Measurements from ENCODE around the gene SLC25A24. TPM values are rescaled to one million over a fixed set of nuclear protein-coding genes. Genes with fewer than 3 reads are reported as not detected.
"Not testable (repeated sequence)": the region's sequence is repeated elsewhere in the genome, so short reads cannot be mapped to it uniquely, and the experiment has no call there.

Gene SLC25A24
- total and polyA plus RNA-seq, 2 experiments from 2014 or later, result 32.5 to 69.2 TPM

DNA sequence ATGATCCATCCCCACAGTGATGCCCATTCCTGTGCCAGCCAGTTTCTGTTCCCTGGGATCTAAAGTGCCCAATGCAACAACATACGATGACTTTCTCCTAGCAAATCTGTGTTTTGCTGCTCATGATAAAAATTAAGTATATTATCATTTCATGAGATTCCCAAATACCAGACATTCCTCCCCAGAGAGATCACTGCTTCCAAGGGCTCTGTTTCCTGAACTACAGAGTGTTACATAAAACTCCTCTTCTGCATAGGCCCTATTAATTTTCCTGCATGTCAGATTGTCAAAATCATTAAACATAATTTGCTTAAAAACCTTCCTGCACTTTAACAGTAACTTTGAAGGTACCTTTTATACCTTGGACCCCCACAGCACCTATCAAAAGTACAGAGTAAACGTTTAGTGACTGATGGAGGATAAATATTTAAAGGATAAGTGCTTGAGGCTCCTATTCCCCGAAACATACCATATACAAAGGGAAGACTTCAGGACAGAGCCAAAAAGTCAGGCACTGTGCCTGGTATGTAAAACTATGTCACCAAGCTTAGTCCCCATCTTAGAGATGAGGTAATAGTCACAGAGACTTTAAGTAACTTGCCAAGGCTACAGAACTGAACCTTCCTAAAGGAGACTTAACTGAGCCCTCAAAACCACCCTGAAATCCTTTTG, 50.2 kb downstream of the SLC25A24 start:
- H3K79me2 ChIP-seq, result no peaks in the 10 kb centered on the region
- no peak overlapping the region for H2AFZ ChIP-seq
- TF ChIP-seq, protein P1, sequence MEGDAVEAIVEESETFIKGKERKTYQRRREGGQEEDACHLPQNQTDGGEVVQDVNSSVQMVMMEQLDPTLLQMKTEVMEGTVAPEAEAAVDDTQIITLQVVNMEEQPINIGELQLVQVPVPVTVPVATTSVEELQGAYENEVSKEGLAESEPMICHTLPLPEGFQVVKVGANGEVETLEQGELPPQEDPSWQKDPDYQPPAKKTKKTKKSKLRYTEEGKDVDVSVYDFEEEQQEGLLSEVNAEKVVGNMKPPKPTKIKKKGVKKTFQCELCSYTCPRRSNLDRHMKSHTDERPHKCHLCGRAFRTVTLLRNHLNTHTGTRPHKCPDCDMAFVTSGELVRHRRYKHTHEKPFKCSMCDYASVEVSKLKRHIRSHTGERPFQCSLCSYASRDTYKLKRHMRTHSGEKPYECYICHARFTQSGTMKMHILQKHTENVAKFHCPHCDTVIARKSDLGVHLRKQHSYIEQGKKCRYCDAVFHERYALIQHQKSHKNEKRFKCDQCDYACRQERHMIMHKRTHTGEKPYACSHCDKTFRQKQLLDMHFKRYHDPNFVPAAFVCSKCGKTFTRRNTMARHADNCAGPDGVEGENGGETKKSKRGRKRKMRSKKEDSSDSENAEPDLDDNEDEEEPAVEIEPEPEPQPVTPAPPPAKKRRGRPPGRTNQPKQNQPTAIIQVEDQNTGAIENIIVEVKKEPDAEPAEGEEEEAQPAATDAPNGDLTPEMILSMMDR (IDR thresholded peaks at IDR 0.05; ENCODE audit: poor library complexity), result no peak
- TF ChIP-seq EZH2 (IDR thresholded peaks at IDR 0.05; ENCODE audit: borderline replicate concordance), result no peak
- H3K27me3 ChIP-seq, result no peaks in the 10 kb centered on the region
- no peak overlapping the region for H3K27ac ChIP-seq
- no peaks in the 10 kb centered on the region for H4K20me1 ChIP-seq (ENCODE audit: insufficient read depth, poor library complexity, severe bottlenecking)
- H3K4me2 ChIP-seq, result no peak overlapping the region
- no peaks in the 10 kb centered on the region for H3K36me3 ChIP-seq (replicated peaks; ENCODE audit: insufficient read depth, low read depth)
- 65% methylated on average over 3 of the region's 3 CpGs for WGBS (ENCODE audit: low lambda C conversion rate, missing lambda C conversion rate)
- no peak overlapping the region for H3K4me3 ChIP-seq
- no peaks in the 10 kb centered on the region for H3K9me2 ChIP-seq (replicated peaks; ENCODE audit: insufficient read depth)
- DNase-seq (ENCODE audit: low spot score), result no peak
- no peaks in the 10 kb centered on the region for H3K9me3 ChIP-seq (ENCODE audit: low read depth)
- no peaks in the 10 kb centered on the region for H3K4me1 ChIP-seq (ENCODE audit: insufficient read depth)

DNA sequence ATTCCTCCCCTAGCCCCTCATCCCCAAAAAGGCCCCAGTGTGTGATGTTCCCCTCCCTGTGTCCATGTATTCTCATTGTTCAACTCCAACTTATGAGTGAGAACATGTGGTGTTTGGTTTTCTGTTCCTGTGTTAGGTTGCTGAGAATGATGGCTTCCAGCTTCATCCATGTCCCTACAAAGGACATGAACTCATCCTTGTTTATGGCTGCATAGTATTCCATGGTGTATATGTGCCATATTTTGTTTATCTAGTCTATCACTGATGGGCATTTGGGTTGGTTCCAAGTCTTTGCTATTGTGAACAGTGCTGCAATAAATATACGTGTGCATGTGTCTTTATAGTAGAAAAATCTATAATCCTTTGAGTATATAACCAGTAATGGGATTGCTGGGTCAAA, 55.6 kb downstream of the SLC25A24 start:
- H3K9me2 ChIP-seq (replicated peaks; ENCODE audit: insufficient read depth); H3K36me3 ChIP-seq (replicated peaks; ENCODE audit: insufficient read depth, low read depth); DNase-seq (ENCODE audit: low spot score); H3K9me3 ChIP-seq (ENCODE audit: low read depth); H3K79me2 ChIP-seq; H4K20me1 ChIP-seq (ENCODE audit: insufficient read depth, poor library complexity, severe bottlenecking); H3K27ac ChIP-seq; H2AFZ ChIP-seq; H3K4me3 ChIP-seq; H3K27me3 ChIP-seq; H3K4me1 ChIP-seq (ENCODE audit: insufficient read depth); H3K4me2 ChIP-seq: not testable (repeated sequence)
- 86% methylated on average over 1 of the region's 1 CpG for WGBS (ENCODE audit: low lambda C conversion rate, missing lambda C conversion rate)

DNA sequence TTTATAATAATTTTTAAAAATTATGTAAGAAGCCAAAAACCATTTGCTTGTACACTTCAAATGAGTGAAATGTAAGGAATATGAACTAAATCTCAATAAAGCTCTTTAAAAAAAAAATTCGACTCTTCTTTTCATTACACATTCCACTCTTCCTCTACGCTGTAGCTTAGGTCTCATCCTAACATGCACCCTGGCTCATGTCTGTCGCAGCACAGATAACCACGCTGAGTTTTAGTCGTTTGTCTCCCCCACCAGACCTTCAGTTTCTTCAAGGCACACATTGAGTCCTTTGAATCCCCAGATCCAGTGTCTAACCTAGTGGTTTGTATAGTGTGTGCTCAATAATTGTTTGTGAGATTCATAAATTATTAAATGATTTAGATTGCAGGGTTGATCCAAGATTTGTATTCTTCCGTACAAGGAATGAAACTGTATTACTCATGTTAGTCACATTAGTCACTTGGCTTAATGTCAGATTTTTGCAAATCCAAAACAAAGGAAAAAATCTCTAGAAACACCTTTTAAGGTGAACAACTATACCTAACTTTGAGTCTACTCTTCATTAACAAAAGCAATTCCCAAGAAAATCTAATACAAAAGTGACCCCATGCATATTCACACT, 57.3 kb downstream of the SLC25A24 start:
- H3K27ac ChIP-seq, result no peak overlapping the region
- 95% methylated on average over 6 of the region's 6 CpGs for WGBS (ENCODE audit: low lambda C conversion rate, missing lambda C conversion rate)
- no peaks in the 10 kb centered on the region for H3K9me2 ChIP-seq (replicated peaks; ENCODE audit: insufficient read depth)
- H3K36me3 ChIP-seq (replicated peaks; ENCODE audit: insufficient read depth, low read depth), result no peaks in the 10 kb centered on the region
- no peak for DNase-seq (ENCODE audit: low spot score)
- H3K27me3 ChIP-seq, result no peaks in the 10 kb centered on the region
- H3K4me1 ChIP-seq (ENCODE audit: insufficient read depth), result no peaks in the 10 kb centered on the region
- H2AFZ ChIP-seq, result no peak overlapping the region
- no peaks in the 10 kb centered on the region for H3K9me3 ChIP-seq (ENCODE audit: low read depth)
- no peak overlapping the region for H3K4me2 ChIP-seq
- no peaks in the 10 kb centered on the region for H4K20me1 ChIP-seq (ENCODE audit: insufficient read depth, poor library complexity, severe bottlenecking)
- no peaks in the 10 kb centered on the region for H3K79me2 ChIP-seq
- TF ChIP-seq, protein P1 (IDR thresholded peaks at IDR 0.05; ENCODE audit: poor library complexity), result no peak
- no peak for TF ChIP-seq EZH2 (IDR thresholded peaks at IDR 0.05; ENCODE audit: borderline replicate concordance)
- no peak for TF ChIP-seq EZH2phosphoT487 (IDR thresholded peaks at IDR 0.05; ENCODE audit: low read depth, severe bottlenecking, unreplicated experiment)
- H3K4me3 ChIP-seq, result no peak overlapping the region

DNA sequence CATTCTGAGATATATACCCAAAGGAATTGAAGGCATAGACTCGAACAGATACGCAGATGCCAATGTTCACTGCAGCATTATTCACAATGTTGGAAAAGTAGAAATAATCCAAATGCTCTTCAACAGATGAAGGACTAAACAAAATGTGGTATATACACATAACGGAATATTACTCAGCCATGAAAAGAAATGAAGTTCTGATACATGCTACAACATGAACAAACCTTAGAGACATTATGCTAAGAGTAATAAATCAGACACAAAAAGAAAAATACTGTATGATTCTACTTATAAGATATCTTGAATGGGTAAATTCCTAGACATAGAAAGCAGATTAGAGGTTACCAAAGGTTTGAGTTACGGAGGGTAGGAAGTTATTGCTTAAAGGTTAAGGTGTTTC, 57.9 kb downstream of the SLC25A24 start:
- H3K36me3 ChIP-seq (replicated peaks; ENCODE audit: insufficient read depth, low read depth), result no peaks in the 10 kb centered on the region

More for the DNA sequence above, 57.9 kb downstream of the SLC25A24 start:
- no peak for DNase-seq (ENCODE audit: low spot score)
- H4K20me1 ChIP-seq (ENCODE audit: insufficient read depth, poor library complexity, severe bottlenecking), result no peaks in the 10 kb centered on the region
- H3K27me3 ChIP-seq, result no peaks in the 10 kb centered on the region
- no peak overlapping the region for H2AFZ ChIP-seq
- H3K9me3 ChIP-seq (ENCODE audit: low read depth), result no peaks in the 10 kb centered on the region
- TF ChIP-seq EZH2 (IDR thresholded peaks at IDR 0.05; ENCODE audit: borderline replicate concordance), result no peak
- TF ChIP-seq, protein P1 (IDR thresholded peaks at IDR 0.05; ENCODE audit: poor library complexity), result no peak
- no peak for TF ChIP-seq EZH2phosphoT487 (IDR thresholded peaks at IDR 0.05; ENCODE audit: low read depth, severe bottlenecking, unreplicated experiment)
- no peak overlapping the region for H3K4me2 ChIP-seq
- H3K79me2 ChIP-seq, result no peaks in the 10 kb centered on the region
- no peak overlapping the region for H3K4me3 ChIP-seq
- no peaks in the 10 kb centered on the region for H3K9me2 ChIP-seq (replicated peaks; ENCODE audit: insufficient read depth)
- H3K27ac ChIP-seq, result no peak overlapping the region
- WGBS (ENCODE audit: low lambda C conversion rate, missing lambda C conversion rate), result over 99% methylated on average over 4 of the region's 4 CpGs
- H3K4me1 ChIP-seq (ENCODE audit: insufficient read depth), result no peaks in the 10 kb centered on the region

Data from hepatocyte (in vitro differentiated cells).